Osteocyte (in vitro differentiated cells): ENCODE results near the gene CHM. TPM values are rescaled to one million over a fixed set of nuclear protein-coding genes. Genes with fewer than 3 reads are reported as not detected.

Experiments used
- DNase-seq: peaks from one replicate; pipeline ENCODE4 v3.0.0; 2021; ENCODE audit warnings: mixed read lengths; ENCODE audit not compliant: unreplicated experiment; ENCODE audit errors: extremely low spot score
- H3K27ac Mint-ChIP-seq: one replicate; pipeline ENCODE4 v1.8.0; 2021; ENCODE audit warnings: mild to moderate bottlenecking, mixed read lengths; ENCODE audit not compliant: unreplicated experiment
- H3K27me3 Mint-ChIP-seq: one replicate; pipeline ENCODE4 v1.8.0; 2021; ENCODE audit warnings: mixed read lengths; ENCODE audit not compliant: unreplicated experiment
- H3K36me3 Mint-ChIP-seq: one replicate; pipeline ENCODE4 v1.8.0; 2021; ENCODE audit warnings: mixed read lengths; ENCODE audit not compliant: unreplicated experiment
- H3K4me1 Mint-ChIP-seq: one replicate; pipeline ENCODE4 v1.8.0; 2021; ENCODE audit warnings: mixed read lengths; ENCODE audit not compliant: unreplicated experiment
- H3K4me3 Mint-ChIP-seq: one replicate; pipeline ENCODE4 v1.8.0; 2021; ENCODE audit warnings: mild to moderate bottlenecking, moderate library complexity, mixed read lengths; ENCODE audit not compliant: unreplicated experiment
- H3K9me3 Mint-ChIP-seq: one replicate; pipeline ENCODE4 v1.8.0; 2021; ENCODE audit warnings: mixed read lengths; ENCODE audit not compliant: unreplicated experiment
- CTCF ChIP-seq: fragments of 200-600 bp; sonication (generic); IDR thresholded peaks from 2 replicates; pipeline ENCODE4 v1.5.0; 2021; ENCODE audit warnings: antibody characterized with exemption, mild to moderate bottlenecking, moderate library complexity
- microRNA-seq: library from miRNA; unstranded; fragments of <30 nt; microRNA quantifications from one replicate; pipeline ENCODE4 v1.1.0, GENCODE V29; 2020; ENCODE audit not compliant: unreplicated experiment
- total RNA-seq: library from RNA; stranded (reverse); gene quantifications from 2 replicates; pipeline ENCODE4 v1.2.1, GENCODE V29; 2021

The CHM gene
- total RNA-seq, 1 donor from 2014 or later = 62.2 TPM

- Mint-ChIP-seq H3K36me3 (no peaks in the 10 kb centered on the region), H3K4me1 (no peaks in the 10 kb centered on the region), H3K9me3 (peaks cover 4% of the 10 kb centered on the region), H3K4me3 (no peak overlapping the region), H3K27me3 (peaks cover 12% of the 10 kb centered on the region), H3K27ac (no peak overlapping the region)
- TF ChIP-seq CTCF = no peak
- no peak for DNase-seq
Measured at GRCh38 chrX:85828771-85829170, 218.6 kb downstream of the CHM start.

GRCh38 chrX:85815203-85815751, 232.1 kb downstream of the CHM start:
- H3K4me3 Mint-ChIP-seq = no peak overlapping the region
- no peak for TF ChIP-seq CTCF
- H3K4me1 Mint-ChIP-seq = no peaks in the 10 kb centered on the region
- no peaks in the 10 kb centered on the region for H3K27me3 Mint-ChIP-seq
- no peaks in the 10 kb centered on the region for H3K36me3 Mint-ChIP-seq
- no peak overlapping the region for H3K27ac Mint-ChIP-seq
- DNase-seq = no peak
- H3K9me3 Mint-ChIP-seq = peaks cover 27% of the 10 kb centered on the region

Small RNA genes lying within 50 kb of the gene (microRNA-seq; reads per million reads assigned to microRNA genes)
- gene MIR1321 (not detected), gene MIR361 (3,803 reads per million, percentile 88 among the genes with 10 or more reads in this experiment)

Other genes starting within 250 kb of the CHM start
- gene DACH2, start 100.9 kb upstream of the CHM start, total RNA-seq = not detected in 2 replicates